Progenitor cell of endocrine pancreas (in vitro differentiated cells): ENCODE results near the gene ACMSD. TPM values are rescaled to one million over a fixed set of nuclear protein-coding genes. Genes with fewer than 3 reads are reported as not detected.
"Not testable (repeated sequence)": the region's sequence is repeated elsewhere in the genome, so short reads cannot be mapped to it uniquely, and the experiment has no call there.

Experiments
- DNase-seq: peaks from one replicate; pipeline ENCODE4 v3.0.0; 2021; ENCODE audit warnings: low spot score; ENCODE audit not compliant: unreplicated experiment
- H3K27ac Mint-ChIP-seq: 2 replicates; pipeline ENCODE4 v1.8.0; 2021; ENCODE audit warnings: mild to moderate bottlenecking, moderate library complexity, mixed read lengths
- H3K27me3 Mint-ChIP-seq: 2 replicates; pipeline ENCODE4 v1.8.0; 2021; ENCODE audit warnings: mixed read lengths
- H3K36me3 Mint-ChIP-seq: 2 replicates; pipeline ENCODE4 v1.8.0; 2022; ENCODE audit warnings: mixed read lengths; ENCODE audit not compliant: insufficient read depth
- H3K4me1 Mint-ChIP-seq: 2 replicates; pipeline ENCODE4 v1.8.0; 2021; ENCODE audit warnings: low read depth, mixed read lengths
- H3K4me3 Mint-ChIP-seq: 2 replicates; pipeline ENCODE4 v1.8.0; 2021; ENCODE audit warnings: low read depth, mild to moderate bottlenecking, moderate library complexity, mixed read lengths
- H3K9me3 Mint-ChIP-seq: 2 replicates; pipeline ENCODE4 v1.8.0; 2021; ENCODE audit warnings: low read depth, mixed read lengths
- CTCF ChIP-seq: fragments of 200-600 bp; sonication (generic); IDR thresholded peaks from one replicate; pipeline ENCODE4 v1.5.0; 2021; ENCODE audit warnings: antibody characterized with exemption, mild to moderate bottlenecking; ENCODE audit not compliant: unreplicated experiment
- total RNA-seq: library from RNA; stranded (reverse); gene quantifications from 2 replicates; pipeline ENCODE4 v1.2.1, GENCODE V29; 2021

Gene ACMSD
- total RNA-seq, 1 donor from 2014 or later: not detected

DNA sequence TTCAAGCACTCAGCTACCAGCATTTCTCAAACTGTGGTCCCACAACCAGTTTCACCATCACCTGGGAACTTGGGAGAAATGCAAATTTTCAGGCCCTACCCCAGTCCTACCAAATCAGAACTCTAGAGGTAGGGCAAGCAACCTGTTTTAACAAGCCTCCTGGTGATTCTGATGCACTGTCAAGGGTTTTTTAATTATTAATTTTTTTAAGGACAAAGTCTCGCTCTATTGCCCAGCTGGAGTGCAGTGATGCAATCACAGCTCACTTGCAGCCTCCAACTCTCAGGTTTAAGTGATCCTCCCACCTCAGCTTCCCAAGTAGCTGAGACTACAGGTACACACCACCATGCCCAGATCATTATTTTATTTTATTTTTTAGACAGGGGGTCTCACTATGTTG lies 7.8 kb downstream of the ACMSD start:
- no peaks in the 10 kb centered on the region for H3K36me3 Mint-ChIP-seq
- TF ChIP-seq CTCF: no peak
- H3K4me1 Mint-ChIP-seq: peaks cover 6% of the 10 kb centered on the region
- H3K27ac Mint-ChIP-seq: no peak overlapping the region
- H3K4me3 Mint-ChIP-seq: no peak overlapping the region
- no peaks in the 10 kb centered on the region for H3K27me3 Mint-ChIP-seq
- DNase-seq: no peak
- no peaks in the 10 kb centered on the region for H3K9me3 Mint-ChIP-seq

- not testable (repeated sequence) for H3K27me3 Mint-ChIP-seq, H3K9me3 Mint-ChIP-seq, DNase-seq
Observed at GRCh38 chr2:134847582-134847981, 9.2 kb downstream of the ACMSD start.

DNA sequence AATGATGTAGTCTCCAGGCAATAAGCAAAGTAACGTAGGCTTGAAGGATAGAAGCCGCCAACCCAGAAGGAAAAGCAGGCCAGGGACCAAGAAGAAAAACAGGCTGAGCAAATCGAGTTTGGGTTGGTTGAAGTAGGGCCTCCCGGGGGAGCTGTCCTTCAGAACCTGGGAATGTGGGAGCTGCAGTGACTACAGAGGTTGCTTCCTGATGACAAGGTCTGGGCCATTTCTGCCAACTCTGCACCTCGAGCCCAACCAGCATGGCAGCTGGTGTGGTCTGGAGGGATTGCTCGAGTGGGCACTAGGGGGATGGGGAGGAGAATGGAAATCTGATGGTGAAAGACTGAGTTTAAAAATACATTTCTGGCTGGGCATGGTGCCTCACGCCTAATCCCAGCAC lies 14.1 kb downstream of the ACMSD start:
- Mint-ChIP-seq H3K4me1 (no peaks in the 10 kb centered on the region), H3K36me3 (no peaks in the 10 kb centered on the region), H3K4me3 (no peak overlapping the region), H3K9me3 (no peaks in the 10 kb centered on the region), H3K27me3 (no peaks in the 10 kb centered on the region), H3K27ac (no peak overlapping the region)
- TF ChIP-seq CTCF: no peak
- no peak for DNase-seq

More at GRCh38 chr2:134847582-134847981, 9.2 kb downstream of the ACMSD start:
- H3K36me3 Mint-ChIP-seq, H3K27ac Mint-ChIP-seq, H3K4me1 Mint-ChIP-seq, H3K4me3 Mint-ChIP-seq: not testable (repeated sequence)

GRCh38 chr2:134855709-134856108 lies 17.3 kb downstream of the ACMSD start:
- Mint-ChIP-seq H3K4me1 (no peaks in the 10 kb centered on the region), H3K4me3 (no peak overlapping the region), H3K9me3 (no peaks in the 10 kb centered on the region), H3K27ac (no peak overlapping the region), H3K36me3 (no peaks in the 10 kb centered on the region), H3K27me3 (no peaks in the 10 kb centered on the region)
- no peak for DNase-seq
- no peak for TF ChIP-seq CTCF

GRCh38 chr2:134858245-134858644 lies 19.8 kb downstream of the ACMSD start:
- no peaks in the 10 kb centered on the region for H3K9me3 Mint-ChIP-seq
- no peaks in the 10 kb centered on the region for H3K4me1 Mint-ChIP-seq
- no peak for TF ChIP-seq CTCF
- H3K4me3 Mint-ChIP-seq: no peak overlapping the region
- no peaks in the 10 kb centered on the region for H3K36me3 Mint-ChIP-seq
- no peak overlapping the region for H3K27ac Mint-ChIP-seq
- DNase-seq: no peak
- no peaks in the 10 kb centered on the region for H3K27me3 Mint-ChIP-seq

- Mint-ChIP-seq H3K27me3 (no peaks in the 10 kb centered on the region), H3K27ac (no peak overlapping the region), H3K4me3 (no peak overlapping the region), H3K36me3 (no peaks in the 10 kb centered on the region), H3K9me3 (no peaks in the 10 kb centered on the region), H3K4me1 (no peaks in the 10 kb centered on the region)
- no peak for TF ChIP-seq CTCF
- DNase-seq: no peak
Observed at GRCh38 chr2:134861173-134861572, 22.8 kb downstream of the ACMSD start.
